Muscle layer of duodenum (tissue), 2 donors: ENCODE results near the gene RMI2.

Source experiments
- H3K27ac ChIP-seq: one replicate; pipeline ENCODE4 v1.7.0; 2013; ENCODE audit warnings: mild to moderate bottlenecking, low read length
- H3K27me3 ChIP-seq: one replicate; pipeline ENCODE4 v1.7.0; 2013; ENCODE audit warnings: low read depth, mild to moderate bottlenecking, control low read depth, low read length
- H3K36me3 ChIP-seq, 2 donors: one replicate each; pipeline ENCODE4 v1.7.0; 2013; ENCODE audit warnings: low read length in 2 of 2, control low read depth in 1 of 2, mild to moderate bottlenecking in 1 of 2; ENCODE audit not compliant: insufficient read depth in 2 of 2, control insufficient read depth in 1 of 2
- H3K4me1 ChIP-seq, 2 donors: one replicate each; pipeline ENCODE4 v1.7.0; 2013; ENCODE audit warnings: low read length in 2 of 2, mild to moderate bottlenecking in 2 of 2, control low read depth in 1 of 2, moderate library complexity in 1 of 2; ENCODE audit not compliant: insufficient read depth in 2 of 2, control insufficient read depth in 1 of 2
- H3K4me3 ChIP-seq, 2 donors: one replicate each; pipeline ENCODE4 v1.7.0; 2013; ENCODE audit warnings: low read length in 2 of 2, low read depth in 1 of 2, mild to moderate bottlenecking in 1 of 2
- H3K9me3 ChIP-seq, 2 donors: one replicate each; pipeline ENCODE4 v1.7.0; 2013; ENCODE audit warnings: low read length in 2 of 2, control low read depth in 1 of 2, mild to moderate bottlenecking in 1 of 2; ENCODE audit not compliant: control insufficient read depth in 1 of 2
- donor health status: healthy.

RMI2 gene

GRCh38 chr16:11400076-11400475 lies 54.8 kb downstream of the RMI2 start:
- no peak overlapping the region for H3K4me3 ChIP-seq
- no peaks in the 10 kb centered on the region for H3K27me3 ChIP-seq
- no peaks in the 10 kb centered on the region for H3K4me1 ChIP-seq
- H3K36me3 ChIP-seq: no peaks in the 10 kb centered on the region
- no peaks in the 10 kb centered on the region for H3K9me3 ChIP-seq
- no peak overlapping the region for H3K27ac ChIP-seq
